Lower lobe of right lung (tissue), 2 donors: ENCODE measurements around the gene ZSWIM7. TPM values are rescaled to one million over a fixed set of nuclear protein-coding genes. Genes with fewer than 3 reads are reported as not detected.

Source experiments
- ATAC-seq, 2 donors: fragments of 200-7000 bp; cut with Tn5 transposase; one replicate each; pipeline ENCODE4 v1.9.1; 2020 to 2022; ENCODE audit warnings: mild to moderate bottlenecking in 2 of 2, moderate library complexity in 2 of 2
- DNase-seq: peaks from one replicate; pipeline ENCODE4 v3.0.0-alpha.2; 2020
- H3K27ac ChIP-seq: fragments of 200-600 bp; one replicate; pipeline ENCODE4 v1.8.0; 2022
- H3K27me3 ChIP-seq: fragments of 200-600 bp; one replicate; pipeline ENCODE4 v1.8.0; 2022; ENCODE audit warnings: low read depth
- H3K36me3 ChIP-seq: fragments of 200-600 bp; one replicate; pipeline ENCODE4 v1.8.0; 2022; ENCODE audit warnings: mild to moderate bottlenecking
- H3K4me1 ChIP-seq: fragments of 200-600 bp; one replicate; pipeline ENCODE4 v1.8.0; 2022
- H3K4me3 ChIP-seq: fragments of 200-600 bp; one replicate; pipeline ENCODE4 v1.8.0; 2022; ENCODE audit warnings: mild to moderate bottlenecking
- H3K9me3 ChIP-seq: fragments of 200-600 bp; one replicate; pipeline ENCODE4 v1.8.0; 2022
- intact Hi-C: fragments of 100-400 bp; cut with DNase I; formaldehyde crosslinking; loops from one replicate; pipeline ENCODE4 v1.11.0; 2022
- total RNA-seq: library from RNA; stranded (reverse); fragmentation: NEBNext Ultra II Directional; extraction: Animal tissue kit (Norgen Biotek cat#: 25700); gene quantifications from one replicate; pipeline ENCODE4 v1.2.1, GENCODE V29; 2021
- TF ChIP-seq, protein P1 (sequence below): fragments of 200-600 bp; IDR thresholded peaks from one replicate; pipeline ENCODE4 v1.8.0; 2022; ENCODE audit warnings: antibody characterized with exemption, mild to moderate bottlenecking
- donor health status: DM: no; HTN: yes; CAD: no; lungs with severe emphysema.

The ZSWIM7 gene
- total RNA-seq, 1 donor from 2014 or later: 21.3 TPM

DNA sequence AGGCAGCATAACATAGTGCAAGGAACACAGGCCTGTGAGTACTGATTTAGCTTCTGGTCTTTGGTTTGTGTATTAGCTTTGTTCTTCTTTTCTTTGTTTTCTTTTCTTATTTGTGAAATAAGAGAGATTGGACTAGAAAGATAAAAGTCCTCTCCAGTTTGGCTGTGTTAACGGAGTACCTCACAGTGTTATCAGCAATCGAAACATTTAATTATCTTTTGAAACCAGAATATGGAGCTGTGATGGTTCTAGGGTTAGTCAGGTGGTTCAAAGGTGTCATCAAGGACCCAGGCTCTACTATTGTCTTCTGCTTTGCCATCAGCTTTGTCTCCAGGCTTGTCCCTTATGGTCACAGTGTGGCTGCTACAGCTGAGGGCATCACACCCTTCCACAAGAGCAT is 29.0 kb downstream of the ZSWIM7 start:
- DNase-seq: no peak
- TF ChIP-seq, protein P1, sequence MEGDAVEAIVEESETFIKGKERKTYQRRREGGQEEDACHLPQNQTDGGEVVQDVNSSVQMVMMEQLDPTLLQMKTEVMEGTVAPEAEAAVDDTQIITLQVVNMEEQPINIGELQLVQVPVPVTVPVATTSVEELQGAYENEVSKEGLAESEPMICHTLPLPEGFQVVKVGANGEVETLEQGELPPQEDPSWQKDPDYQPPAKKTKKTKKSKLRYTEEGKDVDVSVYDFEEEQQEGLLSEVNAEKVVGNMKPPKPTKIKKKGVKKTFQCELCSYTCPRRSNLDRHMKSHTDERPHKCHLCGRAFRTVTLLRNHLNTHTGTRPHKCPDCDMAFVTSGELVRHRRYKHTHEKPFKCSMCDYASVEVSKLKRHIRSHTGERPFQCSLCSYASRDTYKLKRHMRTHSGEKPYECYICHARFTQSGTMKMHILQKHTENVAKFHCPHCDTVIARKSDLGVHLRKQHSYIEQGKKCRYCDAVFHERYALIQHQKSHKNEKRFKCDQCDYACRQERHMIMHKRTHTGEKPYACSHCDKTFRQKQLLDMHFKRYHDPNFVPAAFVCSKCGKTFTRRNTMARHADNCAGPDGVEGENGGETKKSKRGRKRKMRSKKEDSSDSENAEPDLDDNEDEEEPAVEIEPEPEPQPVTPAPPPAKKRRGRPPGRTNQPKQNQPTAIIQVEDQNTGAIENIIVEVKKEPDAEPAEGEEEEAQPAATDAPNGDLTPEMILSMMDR: no peak

GRCh38 chr17:15969463-15969862 is 30.0 kb downstream of the ZSWIM7 start:
- Histone ChIP-seq H3K27me3 (no peaks in the 10 kb centered on the region), H3K9me3 (no peaks in the 10 kb centered on the region), H3K36me3 (no peaks in the 10 kb centered on the region), H3K4me3 (no peak overlapping the region), H3K4me1 (peaks cover 38% of the 10 kb centered on the region), H3K27ac (no peak overlapping the region)
- DNase-seq (no peak), ATAC-seq (no peak)
- intact Hi-C loops: no loop called here
- TF ChIP-seq, protein P1: no peak

More for the DNA sequence above, 29.0 kb downstream of the ZSWIM7 start:
- intact Hi-C loops: no loop called here
- Histone ChIP-seq H3K4me1 (peaks cover 34% of the 10 kb centered on the region), H3K36me3 (peaks cover 8% of the 10 kb centered on the region), H3K4me3 (no peak overlapping the region), H3K27me3 (no peaks in the 10 kb centered on the region), H3K9me3 (no peaks in the 10 kb centered on the region), H3K27ac (no peak overlapping the region)
- no peak for ATAC-seq

- TF ChIP-seq, protein P1: no peak
Measured at GRCh38 chr17:15967706-15968399, 31.7 kb downstream of the ZSWIM7 start.

GRCh38 chr17:15966879-15967248 is 32.6 kb downstream of the ZSWIM7 start:
- H3K4me3 ChIP-seq: peak overlapping the region; percentile 18

More at GRCh38 chr17:15967706-15968399, 31.7 kb downstream of the ZSWIM7 start:
- H3K27ac ChIP-seq: peak overlapping the region; percentile 63
- ATAC-seq: no peak
- H3K4me1 ChIP-seq: peaks cover 38% of the 10 kb centered on the region
- H3K36me3 ChIP-seq: no peaks in the 10 kb centered on the region
- no peaks in the 10 kb centered on the region for H3K9me3 ChIP-seq
- no peak for DNase-seq
- H3K4me3 ChIP-seq: no peak overlapping the region
- intact Hi-C loops: no loop called here
- no peaks in the 10 kb centered on the region for H3K27me3 ChIP-seq

DNA sequence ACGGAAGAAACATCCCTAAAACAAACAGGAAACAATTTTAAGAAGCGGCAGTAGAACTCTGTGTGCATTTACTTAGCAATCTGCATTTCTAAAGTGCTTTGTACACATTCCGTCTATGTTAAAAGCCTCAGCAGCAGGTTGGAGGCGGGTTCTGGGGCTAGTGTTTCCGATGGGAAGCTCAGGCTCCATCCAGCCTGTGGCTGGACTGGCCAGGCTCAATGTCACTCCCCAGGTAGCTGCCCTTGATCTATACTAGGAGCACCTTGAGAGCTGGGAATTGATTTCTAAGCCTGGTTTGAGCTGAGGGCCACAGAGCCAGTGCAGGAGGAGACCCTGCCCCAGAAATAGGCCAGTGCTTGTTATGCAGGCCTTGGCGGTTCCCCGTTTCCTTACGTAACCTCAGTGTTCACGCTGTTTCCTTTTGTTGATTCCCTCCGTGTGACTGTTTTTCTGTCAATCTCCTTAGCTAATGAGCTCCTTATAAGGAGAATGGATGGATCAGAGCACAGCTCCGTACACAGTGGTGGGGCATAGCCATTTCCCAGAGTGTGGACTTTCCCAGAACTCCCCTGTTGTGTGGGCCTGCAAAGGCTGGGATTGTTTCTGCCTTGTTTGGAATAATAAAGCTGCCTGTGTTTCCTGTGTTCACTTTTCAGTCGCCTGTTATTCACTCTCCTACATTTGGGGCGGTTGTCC is 33.2 kb downstream of the ZSWIM7 start:
- no peaks in the 10 kb centered on the region for H3K36me3 ChIP-seq
- DNase-seq (peak; percentile 89), ATAC-seq (peak; percentile 95 to 98)
- no peaks in the 10 kb centered on the region for H3K9me3 ChIP-seq
- H3K27ac ChIP-seq: peak overlapping the region; percentile 63
- H3K4me1 ChIP-seq: peaks cover 37% of the 10 kb centered on the region
- TF ChIP-seq, protein P1: no peak
- no peaks in the 10 kb centered on the region for H3K27me3 ChIP-seq
- intact Hi-C loops: no loop called here
- peak overlapping the region; percentile 18 for H3K4me3 ChIP-seq

More at GRCh38 chr17:15966879-15967248, 32.6 kb downstream of the ZSWIM7 start:
- H3K36me3 ChIP-seq: no peaks in the 10 kb centered on the region
- H3K27me3 ChIP-seq: no peaks in the 10 kb centered on the region
- DNase-seq: peak; percentile 79
- H3K9me3 ChIP-seq: no peaks in the 10 kb centered on the region
- TF ChIP-seq, protein P1: no peak
- peak overlapping the region; percentile 63 for H3K27ac ChIP-seq
- intact Hi-C loops: no loop called here
- H3K4me1 ChIP-seq: peaks cover 38% of the 10 kb centered on the region
- ATAC-seq: peak; percentile 64 to 83
